Fibroblast of lung (primary cell): ENCODE data around the gene ACVR1B. TPM values are rescaled to one million over a fixed set of nuclear protein-coding genes. Genes with fewer than 3 reads are reported as not detected.

ENCODE experiments used
- DNase-seq, 2 donors: peaks; one replicate each; pipeline versions ENCODE4 v3.0.0 to v3.0.0-alpha.2; 2010; ENCODE audit warnings: low read depth in 2 of 2
- H2AFZ ChIP-seq: 2 replicates; pipeline ENCODE4 v1.5.1; 2012; ENCODE audit warnings: low read length, control low read depth, inconsistent platforms
- H3K27ac ChIP-seq: 2 replicates; pipeline ENCODE4 v1.5.1; 2011; ENCODE audit warnings: low read length, control low read depth; ENCODE audit not compliant: insufficient read depth
- H3K27me3 ChIP-seq: 2 replicates; pipeline ENCODE4 v1.5.1; 2011; ENCODE audit warnings: mild to moderate bottlenecking, low read length; ENCODE audit not compliant: control insufficient read depth, insufficient read depth
- H3K36me3 ChIP-seq: 2 replicates; pipeline ENCODE4 v1.5.1; 2011; ENCODE audit warnings: low read length; ENCODE audit not compliant: control insufficient read depth, insufficient read depth
- H3K4me1 ChIP-seq: 2 replicates; pipeline ENCODE4 v1.5.1; 2011; ENCODE audit warnings: low read length; ENCODE audit not compliant: control insufficient read depth, insufficient read depth; ENCODE audit errors: extremely low read depth
- H3K4me2 ChIP-seq: 2 replicates; pipeline ENCODE4 v1.5.1; 2011; ENCODE audit warnings: low read length, control low read depth; ENCODE audit not compliant: insufficient read depth; ENCODE audit errors: extremely low read depth
- H3K4me3 ChIP-seq, 4 experiments: fragments of 200-600 bp in 1 of 4; sonication (generic) in 1 of 4; replicated peaks in 1 of 4; 2 replicates each; pipeline ENCODE4 v1.5.1; 2011 to 2016; ENCODE audit warnings: low read length in 4 of 4, low read depth in 3 of 4, mild to moderate bottlenecking in 3 of 4, control low read depth in 2 of 4, inconsistent platforms in 1 of 4, mixed read lengths in 1 of 4; ENCODE audit not compliant: insufficient read depth in 1 of 4; ENCODE audit errors: control extremely low read depth in 1 of 4
- H3K79me2 ChIP-seq: 2 replicates; pipeline ENCODE4 v1.5.1; 2012; ENCODE audit warnings: mild to moderate bottlenecking, low read length, inconsistent platforms; ENCODE audit not compliant: control insufficient read depth, insufficient read depth
- H3K9ac ChIP-seq: 2 replicates; pipeline ENCODE4 v1.5.1; 2011; ENCODE audit warnings: mild to moderate bottlenecking, low read length, control low read depth; ENCODE audit not compliant: insufficient read depth
- H3K9me3 ChIP-seq: 2 replicates; pipeline ENCODE4 v1.5.1; 2012; ENCODE audit warnings: low read depth, low read length; ENCODE audit not compliant: control insufficient read depth, insufficient read depth
- H4K20me1 ChIP-seq: 2 replicates; pipeline ENCODE4 v1.5.1; 2011; ENCODE audit warnings: low read length; ENCODE audit not compliant: control insufficient read depth, insufficient read depth; ENCODE audit errors: extremely low read depth
- CTCF ChIP-seq, 2 donors: IDR thresholded peaks in 1 of 2; conservative IDR thresholded peaks in 1 of 2; 1 replicate in 1 of 2; 2 replicates in 1 of 2; pipeline ENCODE4 v1.5.1; 2011 to 2012; ENCODE audit warnings: low read length in 2 of 2, control low read depth in 1 of 2, inconsistent platforms in 1 of 2, low read depth in 1 of 2, mild to moderate bottlenecking in 1 of 2
- EZH2 ChIP-seq: IDR thresholded peaks from 2 replicates; pipeline ENCODE4 v1.5.1; 2012; ENCODE audit warnings: low read length, control low read depth, mild to moderate bottlenecking; ENCODE audit errors: missing control alignments
- polyA plus RNA-seq, 2 donors: library from polyadenylated mRNA; depleted of rRNA in 1 of 2; stranded (reverse) in 1 of 2; unstranded in 1 of 2; fragments of >200 nt; gene quantifications; 2 replicates each; pipeline ENCODE4 v1.2.1, GENCODE V29; 2011 to 2012; ENCODE audit warnings: missing spikeins in 1 of 2
- total RNA-seq: library from RNA; depleted of rRNA; stranded (reverse); fragments of >200 nt; gene quantifications from 2 replicates; pipeline ENCODE4 v1.2.1, GENCODE V29; 2014

The ACVR1B gene
- total and polyA plus RNA-seq, 2 donors (not counting 1 experiment from before 2014, with no cell fraction given), result 12.4 to 13.6 TPM

- no peak for DNase-seq
- peak overlapping the region in 3 of 4 experiments; percentile 41 to 80 (median 62) for H3K4me3 ChIP-seq
- H3K27ac ChIP-seq, result no peak overlapping the region
- peaks cover 16% of the 10 kb centered on the region for H3K27me3 ChIP-seq
- no peak overlapping the region for H2AFZ ChIP-seq
- peaks cover 7% of the 10 kb centered on the region for H3K4me1 ChIP-seq
- H3K9me3 ChIP-seq, result no peaks in the 10 kb centered on the region
- H4K20me1 ChIP-seq, result no peaks in the 10 kb centered on the region
- H3K36me3 ChIP-seq, result no peaks in the 10 kb centered on the region
- peak overlapping the region; percentile 64 for H3K4me2 ChIP-seq
- no peaks in the 10 kb centered on the region for H3K79me2 ChIP-seq
- TF ChIP-seq EZH2 (no peak), CTCF (conservative IDR thresholded peaks at IDR 0.05 in 1 of 2, IDR thresholded peaks at IDR 0.05 in 1 of 2; ENCODE audit: low read depth in 1 of 2, low read length in 2 of 2) (no peak)
- no peak overlapping the region for H3K9ac ChIP-seq
Observed at GRCh38 chr12:52007982-52008510, 56.5 kb downstream of the ACVR1B start.

- H2AFZ ChIP-seq, result no peak overlapping the region
- H4K20me1 ChIP-seq, result no peaks in the 10 kb centered on the region
- TF ChIP-seq CTCF (conservative IDR thresholded peaks at IDR 0.05 in 1 of 2, IDR thresholded peaks at IDR 0.05 in 1 of 2; ENCODE audit: low read depth in 1 of 2, low read length in 2 of 2) (no peak), EZH2 (no peak)
- no peak for DNase-seq
- no peaks in the 10 kb centered on the region for H3K9me3 ChIP-seq
- no peaks in the 10 kb centered on the region for H3K79me2 ChIP-seq
- no peak overlapping the region for H3K4me2 ChIP-seq
- H3K9ac ChIP-seq, result no peak overlapping the region
- H3K27ac ChIP-seq, result no peak overlapping the region
- no peaks in the 10 kb centered on the region for H3K36me3 ChIP-seq
- H3K27me3 ChIP-seq, result peaks cover 16% of the 10 kb centered on the region
- peaks cover 7% of the 10 kb centered on the region for H3K4me1 ChIP-seq
- H3K4me3 ChIP-seq, result peak overlapping the region in 1 of 4 experiments; percentile 80
Observed at GRCh38 chr12:52009081-52009751, 57.7 kb downstream of the ACVR1B start.

- DNase-seq, result peak; percentile 85 to 91
- TF ChIP-seq EZH2 (no peak), CTCF (conservative IDR thresholded peaks at IDR 0.05 in 1 of 2, IDR thresholded peaks at IDR 0.05 in 1 of 2; ENCODE audit: low read depth in 1 of 2, low read length in 2 of 2) (no peak)
- no peaks in the 10 kb centered on the region for H3K79me2 ChIP-seq
- no peaks in the 10 kb centered on the region for H3K36me3 ChIP-seq
- no peaks in the 10 kb centered on the region for H3K9me3 ChIP-seq
- peak overlapping the region; percentile 57 for H3K4me2 ChIP-seq
- H3K27me3 ChIP-seq, result peaks cover 16% of the 10 kb centered on the region
- H3K4me1 ChIP-seq, result peaks cover 7% of the 10 kb centered on the region
- H4K20me1 ChIP-seq, result no peaks in the 10 kb centered on the region
- peak overlapping the region; percentile 74 for H2AFZ ChIP-seq
- peak overlapping the region; percentile 5 for H3K9ac ChIP-seq
- H3K27ac ChIP-seq, result peak overlapping the region; percentile 45
- H3K4me3 ChIP-seq, result peak overlapping the region in 3 of 4 experiments; percentile 6 to 80 (median 50)
Observed at GRCh38 chr12:52010152-52010622, 58.7 kb downstream of the ACVR1B start.
